ENCODE results near the gene POLRMT. TPM values are rescaled to one million over a fixed set of nuclear protein-coding genes. Genes with fewer than 3 reads are reported as not detected.
A peak's percentile ranks its signal among the peaks of the same experiment; 100 is the strongest.

Gene POLRMT
- total RNA-seq, 4 donors from 2014 or later: 43.9 to 83.4 (median 73.8) TPM

- Histone ChIP-seq H3K27me3 (peaks cover 39 to 53% (median 46%) of the 10 kb centered on the region in 3 donors), H3K36me3 (no peaks in the 10 kb centered on the region), H3K27ac (no peak overlapping the region), H3K4me1 (no peaks in the 10 kb centered on the region), H3K4me3 (no peak overlapping the region), H3K9me3 (no peaks in the 10 kb centered on the region)
- TF ChIP-seq CTCF (IDR thresholded peaks at IDR 0.05 in 4 of 5, conservative IDR thresholded peaks at IDR 0.05 in 1 of 5) (no peak), POLR2A (IDR thresholded peaks at IDR 0.05) (no peak)
- DNase-seq: no peak
- ATAC-seq: no peak
- in situ Hi-C loops (cut with MboI; ENCODE audit: low sequenced_read_pairs in 4 of 4) (no loop called here), intact Hi-C loops (cut with DNase I; ENCODE audit: low total_unique reads) (no loop called here)
Measured at GRCh38 chr19:592101-592500, 41.2 kb downstream of the POLRMT start.

GRCh38 chr19:591099-591958, 42.0 kb downstream of the POLRMT start:
- no peak overlapping the region for H3K27ac ChIP-seq
- H3K36me3 ChIP-seq: no peaks in the 10 kb centered on the region
- H3K27me3 ChIP-seq: peaks cover 39 to 53% (median 46%) of the 10 kb centered on the region in 3 donors
- H3K4me3 ChIP-seq: no peak overlapping the region
- TF ChIP-seq CTCF (IDR thresholded peaks at IDR 0.05 in 4 of 5, conservative IDR thresholded peaks at IDR 0.05 in 1 of 5): no peak
- DNase-seq: no peak
- no peaks in the 10 kb centered on the region for H3K4me1 ChIP-seq
- intact Hi-C loops (cut with DNase I; ENCODE audit: low total_unique reads): no loop called here
- no peaks in the 10 kb centered on the region for H3K9me3 ChIP-seq
- in situ Hi-C loops (cut with MboI; ENCODE audit: low sequenced_read_pairs in 4 of 4): no loop called here
- ATAC-seq: peak; percentile 24 to 31

GRCh38 chr19:590750-591098, 42.6 kb downstream of the POLRMT start:
- peaks cover 39 to 53% (median 43%) of the 10 kb centered on the region in 3 donors for H3K27me3 ChIP-seq
- ATAC-seq (no peak), DNase-seq (no peak)
- intact Hi-C loops (cut with DNase I; ENCODE audit: low total_unique reads): no loop called here
- H3K4me3 ChIP-seq: no peak overlapping the region
- H3K4me1 ChIP-seq: no peaks in the 10 kb centered on the region
- H3K36me3 ChIP-seq: no peaks in the 10 kb centered on the region
- TF ChIP-seq POLR2A (IDR thresholded peaks at IDR 0.05) (no peak), CTCF (IDR thresholded peaks at IDR 0.05 in 4 of 5, conservative IDR thresholded peaks at IDR 0.05 in 1 of 5) (no peak)
- H3K9me3 ChIP-seq: no peaks in the 10 kb centered on the region
- no peak overlapping the region for H3K27ac ChIP-seq
- in situ Hi-C loops (cut with MboI; ENCODE audit: low sequenced_read_pairs in 4 of 4): no loop called here

GRCh38 chr19:590396-590745, 43.0 kb downstream of the POLRMT start:
- H3K27me3 ChIP-seq: peaks cover 39 to 53% (median 43%) of the 10 kb centered on the region in 3 donors
- TF ChIP-seq CTCF (IDR thresholded peaks at IDR 0.05 in 4 of 5, conservative IDR thresholded peaks at IDR 0.05 in 1 of 5) (no peak), POLR2A (IDR thresholded peaks at IDR 0.05) (no peak)
- no peak overlapping the region for H3K27ac ChIP-seq
- no peak overlapping the region for H3K4me3 ChIP-seq
- H3K4me1 ChIP-seq: no peaks in the 10 kb centered on the region
- H3K9me3 ChIP-seq: no peaks in the 10 kb centered on the region
- in situ Hi-C loops (cut with MboI; ENCODE audit: low sequenced_read_pairs in 4 of 4) (no loop called here), intact Hi-C loops (cut with DNase I; ENCODE audit: low total_unique reads) (no loop called here)
- DNase-seq (no peak), ATAC-seq (no peak)
- H3K36me3 ChIP-seq: no peaks in the 10 kb centered on the region
